SK-N-SH (cell line): Measurements from ENCODE around the gene SPRING1. TPM values are rescaled to one million over a fixed set of nuclear protein-coding genes. Genes with fewer than 3 reads are reported as not detected.

Source experiments
- CTCF ChIA-PET: fragments of 300-600, 350-600 bp; formaldehyde crosslinking; extraction: SDS; loops from one replicate; lab custom pipeline; 2021; lab: Yijun Ruan, JAX
- POLR2A ChIA-PET: fragments of 350-600 bp; sonication (Branson Sonifier 250); formaldehyde crosslinking; extraction: SDS; loops from one replicate; lab custom pipeline; 2020; ENCODE audit warnings: antibody characterized with exemption, inconsistent platforms; lab: Yijun Ruan, JAX
- DNase-seq: peaks from one replicate; pipeline ENCODE4 v3.0.0; 2012
- H2AFZ ChIP-seq: fragments of 200-600 bp; sonication (generic); 2 replicates; pipeline ENCODE4 v1.8.1; 2016; ENCODE audit warnings: antibody characterized with exemption, mild to moderate bottlenecking, low read depth
- H3F3A ChIP-seq: fragments of 200-600 bp; sonication (generic); replicated peaks from 2 replicates; pipeline ENCODE3; 2016; ENCODE audit warnings: antibody characterized with exemption, mild to moderate bottlenecking; ENCODE audit not compliant: insufficient read depth
- H3K27ac ChIP-seq, 2 experiments: fragments of 200-500 bp in 1 of 2; fragments of 200-600 bp in 1 of 2; sonication (Bioruptor generic) in 1 of 2; sonication (generic), shearing (Covaris generic) in 1 of 2; 2 replicates each; pipeline versions ENCODE4 v1.5.1 to v1.6.1; 2014 to 2016; ENCODE audit warnings: low read depth in 2 of 2, inconsistent platforms in 1 of 2, low read length in 1 of 2, mild to moderate bottlenecking in 1 of 2, mixed read lengths in 1 of 2
- H3K27me3 ChIP-seq: fragments of 200-600 bp; sonication (generic), shearing (Covaris generic); 2 replicates; pipeline ENCODE4 v1.6.1; 2016; ENCODE audit warnings: mixed run types; ENCODE audit not compliant: insufficient read depth
- H3K36me3 ChIP-seq, 2 experiments: fragments of 200-500 bp in 1 of 2; fragments of 200-600 bp in 1 of 2; sonication (Bioruptor generic) in 1 of 2; sonication (generic) in 1 of 2; replicated peaks in 1 of 2; 2 replicates each; pipeline versions ENCODE3 to v1.5.1; 2014 to 2016; ENCODE audit warnings: low read length in 1 of 2, mild to moderate bottlenecking in 1 of 2; ENCODE audit not compliant: insufficient read depth in 2 of 2, control insufficient read depth in 1 of 2
- H3K4me1 ChIP-seq, 2 experiments: fragments of 200-500 bp in 1 of 2; fragments of 200-600 bp in 1 of 2; sonication (Bioruptor generic) in 1 of 2; sonication (generic), shearing (Covaris generic) in 1 of 2; 2 replicates each; pipeline versions ENCODE4 v1.5.1 to v1.6.1; 2014 to 2016; ENCODE audit warnings: low read depth in 1 of 2, low read length in 1 of 2, mixed run types in 1 of 2; ENCODE audit not compliant: insufficient read depth in 2 of 2, control insufficient read depth in 1 of 2
- H3K4me2 ChIP-seq: fragments of 200-600 bp; sonication (generic), shearing (Covaris generic); 2 replicates; pipeline ENCODE4 v1.6.1; 2017; ENCODE audit warnings: mixed run types
- H3K4me3 ChIP-seq, 2 experiments: fragments of 200-500 bp in 1 of 2; fragments of 200-600 bp in 1 of 2; sonication (Bioruptor generic) in 1 of 2; sonication (generic), shearing (Covaris generic) in 1 of 2; 2 replicates each; pipeline versions ENCODE4 v1.5.1 to v1.8.1; 2014 to 2016; ENCODE audit warnings: low read depth in 2 of 2, inconsistent platforms in 1 of 2, low read length in 1 of 2, mild to moderate bottlenecking in 1 of 2, mixed read lengths in 1 of 2, moderate library complexity in 1 of 2
- H3K79me2 ChIP-seq: fragments of 200-600 bp; sonication (generic); 2 replicates; pipeline ENCODE4 v1.8.1; 2017; ENCODE audit warnings: mild to moderate bottlenecking; ENCODE audit not compliant: insufficient read depth
- H3K9ac ChIP-seq: fragments of 200-600 bp; sonication (generic); 2 replicates; pipeline ENCODE4 v1.6.1; 2017; ENCODE audit warnings: mixed run types
- H3K9me2 ChIP-seq: fragments of 200-600 bp; sonication (generic); 2 replicates; pipeline ENCODE4 v1.6.1; 2017; ENCODE audit warnings: mixed run types
- H3K9me3 ChIP-seq: fragments of 200-600 bp; sonication (generic); 2 replicates; pipeline ENCODE4 v1.6.1; 2017; ENCODE audit warnings: mixed run types, mild to moderate bottlenecking, moderate library complexity
- H4K20me1 ChIP-seq: fragments of 200-600 bp; sonication (generic); 2 replicates; pipeline ENCODE4 v1.6.1; 2017; ENCODE audit warnings: mild to moderate bottlenecking, mixed run types; ENCODE audit not compliant: insufficient read depth
- CHD2 ChIP-seq: fragments of 150-350 bp; IDR thresholded peaks from 2 replicates; pipeline ENCODE4 v1.6.1; 2018; ENCODE audit warnings: low read length; ENCODE audit not compliant: partially characterized antibody
- ELF1 ChIP-seq: IDR thresholded peaks from 2 replicates; pipeline ENCODE4 v1.4.0; 2012
- FOSL2 ChIP-seq: IDR thresholded peaks from 2 replicates; pipeline ENCODE4 v1.4.0; 2012; ENCODE audit warnings: low read depth, mild to moderate bottlenecking, moderate library complexity, borderline replicate concordance
- FOXJ3 ChIP-seq: sonication (generic); formaldehyde crosslinking; IDR thresholded peaks from 2 replicates; pipeline ENCODE4 v1.5.1; 2020; ENCODE audit warnings: mild to moderate bottlenecking, missing genetic modification reagents
- FOXM1 ChIP-seq: IDR thresholded peaks from 2 replicates; pipeline ENCODE4 v1.4.0; 2012; ENCODE audit warnings: low read depth, mild to moderate bottlenecking
- GABPA ChIP-seq: IDR thresholded peaks from 2 replicates; pipeline ENCODE4 v1.4.0; 2012; ENCODE audit warnings: low read depth, mild to moderate bottlenecking
- JUND ChIP-seq: IDR thresholded peaks from 2 replicates; pipeline ENCODE4 v1.4.0; 2012
- MAX ChIP-seq: IDR thresholded peaks from 2 replicates; pipeline ENCODE4 v1.4.0; 2012; ENCODE audit warnings: low read depth
- NFIC ChIP-seq: IDR thresholded peaks from 2 replicates; pipeline ENCODE4 v1.4.0; 2012; ENCODE audit warnings: borderline replicate concordance
- PBX3 ChIP-seq: IDR thresholded peaks from 2 replicates; pipeline ENCODE4; 2012
- RAD21 ChIP-seq: IDR thresholded peaks from 2 replicates; pipeline ENCODE4 v1.6.1; 2012; ENCODE audit warnings: mild to moderate bottlenecking, low read length
- RFX5 ChIP-seq: IDR thresholded peaks from 2 replicates; pipeline ENCODE4 v1.6.1; 2012; ENCODE audit warnings: mild to moderate bottlenecking, improper control_type of control experiment, low read length
- SIN3A ChIP-seq: IDR thresholded peaks from 2 replicates; pipeline ENCODE4 v1.6.1; 2012; ENCODE audit warnings: low read depth, mild to moderate bottlenecking, low read length, moderate library complexity, borderline replicate concordance
- TAF1 ChIP-seq: IDR thresholded peaks from 2 replicates; pipeline ENCODE4 v1.6.1; 2012; ENCODE audit warnings: low read depth, mild to moderate bottlenecking, low read length, moderate library complexity, borderline replicate concordance
- TCF12 ChIP-seq: IDR thresholded peaks from 2 replicates; pipeline ENCODE4 v1.4.0; 2012
- YY1 ChIP-seq: IDR thresholded peaks from 2 replicates; pipeline ENCODE4 v1.4.0; 2012; ENCODE audit warnings: low read depth, mild to moderate bottlenecking
- ZBTB33 ChIP-seq: IDR thresholded peaks from 2 replicates; pipeline ENCODE4 v1.4.0; 2012; ENCODE audit warnings: low read depth, borderline replicate concordance
- WGBS: methylation state at CpG from one replicate; pipeline ENCODE4 v1.1.6; 2017; ENCODE audit warnings: low lambda C conversion rate; 5-methylcytosine and 5-hydroxymethylcytosine counted together
- polyA plus RNA-seq, 3 experiments: library from polyadenylated mRNA; depleted of rRNA; stranded (reverse); fragments of >200 nt; gene quantifications; 2 replicates each; pipeline ENCODE4 v1.2.3, GENCODE V29; 2012
- TF ChIP-seq, protein P1 (sequence below): fragments of 150-350 bp; IDR thresholded peaks from 2 replicates; pipeline ENCODE4 v1.6.1; 2016; ENCODE audit warnings: mild to moderate bottlenecking, low read depth, low read length
- TF ChIP-seq, protein P2 (sequence below): fragments of 150-350 bp; IDR thresholded peaks from 2 replicates; pipeline ENCODE4 v1.6.1; 2017; ENCODE audit warnings: antibody characterized with exemption, low read length, low read depth, borderline replicate concordance

Gene SPRING1
- polyA plus RNA-seq, 1 of the 3 experiments (the other 2 are of a cell fraction), result 10.9 TPM

GRCh38 chr12:116750298-116750697 lies 12.4 kb upstream of the SPRING1 start:
- H3K4me1 ChIP-seq, result no peaks in the 10 kb centered on the region
- H3K9ac ChIP-seq, result no peak overlapping the region
- no peaks in the 10 kb centered on the region for H3K36me3 ChIP-seq
- H3K4me3 ChIP-seq, result no peak overlapping the region
- H3K79me2 ChIP-seq, result no peaks in the 10 kb centered on the region
- H3K27ac ChIP-seq, result no peak overlapping the region
- no peaks in the 10 kb centered on the region for H4K20me1 ChIP-seq
- DNase-seq, result no peak
- no peaks in the 10 kb centered on the region for H3F3A ChIP-seq
- POLR2A ChIA-PET, result no interaction called here
- no peak for TF ChIP-seq FOXM1
- TF ChIP-seq RFX5, result no peak
- TF ChIP-seq MAX, result no peak
- TF ChIP-seq PBX3, result no peak
- no peak for TF ChIP-seq TCF12
- no peak for TF ChIP-seq ZBTB33
- TF ChIP-seq RAD21, result no peak
- TF ChIP-seq, protein P1, sequence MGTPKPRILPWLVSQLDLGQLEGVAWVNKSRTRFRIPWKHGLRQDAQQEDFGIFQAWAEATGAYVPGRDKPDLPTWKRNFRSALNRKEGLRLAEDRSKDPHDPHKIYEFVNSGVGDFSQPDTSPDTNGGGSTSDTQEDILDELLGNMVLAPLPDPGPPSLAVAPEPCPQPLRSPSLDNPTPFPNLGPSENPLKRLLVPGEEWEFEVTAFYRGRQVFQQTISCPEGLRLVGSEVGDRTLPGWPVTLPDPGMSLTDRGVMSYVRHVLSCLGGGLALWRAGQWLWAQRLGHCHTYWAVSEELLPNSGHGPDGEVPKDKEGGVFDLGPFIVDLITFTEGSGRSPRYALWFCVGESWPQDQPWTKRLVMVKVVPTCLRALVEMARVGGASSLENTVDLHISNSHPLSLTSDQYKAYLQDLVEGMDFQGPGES, result no peak
- TF ChIP-seq, protein P2, sequence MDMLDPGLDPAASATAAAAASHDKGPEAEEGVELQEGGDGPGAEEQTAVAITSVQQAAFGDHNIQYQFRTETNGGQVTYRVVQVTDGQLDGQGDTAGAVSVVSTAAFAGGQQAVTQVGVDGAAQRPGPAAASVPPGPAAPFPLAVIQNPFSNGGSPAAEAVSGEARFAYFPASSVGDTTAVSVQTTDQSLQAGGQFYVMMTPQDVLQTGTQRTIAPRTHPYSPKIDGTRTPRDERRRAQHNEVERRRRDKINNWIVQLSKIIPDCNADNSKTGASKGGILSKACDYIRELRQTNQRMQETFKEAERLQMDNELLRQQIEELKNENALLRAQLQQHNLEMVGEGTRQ, result no peak
- TF ChIP-seq GABPA, result no peak
- TF ChIP-seq ELF1, result no peak
- no peak for TF ChIP-seq SIN3A
- TF ChIP-seq NFIC, result no peak
- TF ChIP-seq FOXJ3 (CRISPR knock-in tag), result no peak
- no peak for TF ChIP-seq CHD2
- TF ChIP-seq FOSL2, result no peak
- TF ChIP-seq TAF1, result no peak
- no peak for TF ChIP-seq YY1
- TF ChIP-seq JUND, result no peak
- no peak overlapping the region for H2AFZ ChIP-seq
- WGBS, result 82% methylated on average over 2 of the region's 4 CpGs
- H3K4me2 ChIP-seq, result no peak overlapping the region
- CTCF ChIA-PET, result no interaction called here
- no peaks in the 10 kb centered on the region for H3K9me3 ChIP-seq
- H3K27me3 ChIP-seq, result no peaks in the 10 kb centered on the region
- no peaks in the 10 kb centered on the region for H3K9me2 ChIP-seq
